Measurements from ENCODE around the gene CIDEC. TPM values are rescaled to one million over a fixed set of nuclear protein-coding genes. Genes with fewer than 3 reads are reported as not detected.

Gene CIDEC, protein sequence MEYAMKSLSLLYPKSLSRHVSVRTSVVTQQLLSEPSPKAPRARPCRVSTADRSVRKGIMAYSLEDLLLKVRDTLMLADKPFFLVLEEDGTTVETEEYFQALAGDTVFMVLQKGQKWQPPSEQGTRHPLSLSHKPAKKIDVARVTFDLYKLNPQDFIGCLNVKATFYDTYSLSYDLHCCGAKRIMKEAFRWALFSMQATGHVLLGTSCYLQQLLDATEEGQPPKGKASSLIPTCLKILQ
- total RNA-seq = 32.9 and 37.6 TPM in 2 replicates

GRCh38 chr3:9879830-9880549 is at the start of gene CIDEC:
Gene CIDEC, minus strand, starts transcription at chr3:9880253. Its CDS starts 1,767 bp downstream, at chr3:9878486.

DNA sequence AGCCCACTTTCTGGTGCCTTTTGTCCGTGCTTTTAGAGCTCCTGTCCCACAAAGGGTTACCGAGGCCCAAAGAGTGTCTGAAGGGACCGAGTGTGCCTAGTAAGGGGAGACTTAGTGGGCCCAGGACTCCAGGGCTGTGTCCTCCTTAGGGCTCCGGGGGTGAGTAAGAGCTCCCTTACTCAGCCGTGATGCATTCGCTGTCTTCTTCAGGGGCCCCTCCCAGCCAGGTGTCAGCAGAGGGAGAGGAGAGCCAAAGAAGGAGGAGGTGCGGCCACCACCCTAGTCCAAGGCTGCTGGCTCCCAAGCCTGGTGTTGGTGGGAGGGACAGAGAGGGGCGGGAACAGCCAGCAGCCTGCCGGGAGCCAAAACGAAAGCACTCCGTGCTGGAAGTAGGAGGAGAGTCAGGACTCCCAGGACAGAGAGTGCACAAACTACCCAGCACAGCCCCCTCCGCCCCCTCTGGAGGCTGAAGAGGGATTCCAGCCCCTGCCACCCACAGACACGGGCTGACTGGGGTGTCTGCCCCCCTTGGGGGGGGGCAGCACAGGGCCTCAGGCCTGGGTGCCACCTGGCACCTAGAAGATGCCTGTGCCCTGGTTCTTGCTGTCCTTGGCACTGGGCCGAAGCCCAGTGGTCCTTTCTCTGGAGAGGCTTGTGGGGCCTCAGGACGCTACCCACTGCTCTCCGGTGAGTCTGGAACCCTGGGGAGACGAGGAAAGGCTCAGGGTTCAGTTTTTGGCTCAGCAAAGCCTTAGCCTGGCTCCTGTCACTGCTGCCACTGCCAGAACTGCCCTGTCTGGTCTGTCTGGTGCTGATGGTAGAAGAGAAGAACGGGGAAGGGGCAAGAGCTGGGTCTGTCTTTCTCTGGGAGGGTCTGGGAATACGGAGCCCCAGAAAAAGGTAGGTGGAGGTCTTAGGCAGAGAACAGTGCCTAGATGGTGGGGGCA is 37.0 kb upstream of the CIDEC start, which contains the start of gene IL17RC:
TSS of gene IL17RC (plus strand) at position 365 of the 947 bp plus-strand sequence. CDS start at position 583, 218 bp downstream.

GRCh38 chr3:9902372-9903237 is 22.6 kb upstream of the CIDEC start, which contains the start of gene IL17RE:
Gene IL17RE, plus strand, starts transcription at chr3:9902848. Its CDS starts 85 bp downstream, at chr3:9902933.

GRCh38 chr3:9890249-9891071 is 10.4 kb upstream of the CIDEC start, which contains the start of gene JAGN1:
Gene JAGN1, plus strand, starts transcription at chr3:9890610. Its CDS starts 113 bp downstream, at chr3:9890723.

DNA sequence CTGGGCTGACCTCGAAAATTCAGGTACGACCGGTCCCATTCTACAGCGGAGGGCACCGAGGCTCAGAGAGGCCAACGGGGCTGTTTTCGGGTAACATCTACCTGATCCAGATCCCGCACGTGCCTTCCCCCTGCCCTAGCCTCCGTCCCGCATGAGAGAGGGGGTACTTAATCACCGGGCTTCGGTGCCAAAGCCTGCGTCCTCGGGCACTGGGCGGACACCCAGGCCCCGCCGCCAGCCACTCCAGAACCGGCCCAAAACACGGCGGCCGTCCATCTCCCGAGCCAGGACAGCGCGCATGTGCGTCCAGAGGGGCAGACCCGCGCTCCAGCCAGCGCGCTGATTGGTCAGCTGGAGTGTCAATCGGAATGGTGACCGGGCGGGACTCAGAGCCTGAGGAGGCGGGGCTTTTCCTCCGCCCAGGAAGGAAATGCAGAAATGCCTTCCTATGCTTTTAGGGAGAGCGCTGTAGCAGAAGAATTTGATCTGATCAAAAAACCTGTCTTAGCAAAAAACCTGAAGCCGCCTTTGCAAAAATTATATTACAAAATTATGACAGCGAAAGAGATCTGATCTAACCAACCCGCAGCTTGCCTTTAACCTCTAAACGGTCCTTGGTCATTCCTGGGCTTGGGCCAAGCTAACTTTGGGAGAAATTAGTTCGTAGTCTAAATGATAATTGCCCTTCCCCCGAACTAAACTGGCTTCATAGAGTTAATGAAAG is 36.2 kb downstream of the CIDEC start, which contains the start of gene RPUSD3:
TSS of gene RPUSD3 (minus strand) at position 294 of the 724 bp plus-strand sequence. CDS start at position 276, 18 bp downstream.

Other genes with a start within 250 kb of the CIDEC start
- gene MTMR14, start 230.7 kb downstream of the CIDEC start, total RNA-seq = 16.7 and 20.6 TPM in 2 replicates
- gene CPNE9, start 176.4 kb downstream of the CIDEC start, total RNA-seq = not detected in 2 replicates
- gene BRPF1, start 148.5 kb downstream of the CIDEC start, total RNA-seq = 8.2 and 10.7 TPM in 2 replicates
- 10.4 and 11.6 TPM in 2 replicates for gene OGG1, start 130.3 kb downstream of the CIDEC start, total RNA-seq
- 34.1 and 34.8 TPM in 2 replicates for gene CAMK1, start 110.3 kb downstream of the CIDEC start, total RNA-seq
- 58.7 and 72.3 TPM in 2 replicates for gene TADA3, start 87.8 kb downstream of the CIDEC start, total RNA-seq
- 133 and 153 TPM in 2 replicates for gene ARPC4, start 87.2 kb downstream of the CIDEC start, total RNA-seq
- gene TTLL3, start 70.0 kb downstream of the CIDEC start, total RNA-seq = 10.4 and 13.5 TPM in 2 replicates
- gene RPUSD3, start 36.2 kb downstream of the CIDEC start, total RNA-seq = 28.8 and 46.5 TPM in 2 replicates
- 34.1 and 40.8 TPM in 2 replicates for gene JAGN1, start 10.4 kb upstream of the CIDEC start, total RNA-seq
- gene IL17RE, start 22.6 kb upstream of the CIDEC start, total RNA-seq = 1.6 and 1.9 TPM in 2 replicates
- gene IL17RC, start 36.8 kb upstream of the CIDEC start, total RNA-seq = 64.5 and 67.8 TPM in 2 replicates
- gene CRELD1, start 53.6 kb upstream of the CIDEC start, total RNA-seq = 5.1 and 6.4 TPM in 2 replicates
- gene PRRT3, start 72.2 kb upstream of the CIDEC start, total RNA-seq = 8.4 and 9.7 TPM in 2 replicates
- gene EMC3, start 106.6 kb upstream of the CIDEC start, total RNA-seq = 101 and 123 TPM in 2 replicates
- 1.4 and 1.8 TPM in 2 replicates for gene FANCD2, start 146.2 kb upstream of the CIDEC start, total RNA-seq
- not detected in 2 replicates for gene FANCD2OS, start 228.0 kb upstream of the CIDEC start, total RNA-seq
- 127 and 171 TPM in 2 replicates for gene BRK1, start 235.4 kb upstream of the CIDEC start, total RNA-seq